Peyer's patch (tissue), 4 donors: ENCODE results near the gene TMC3. TPM values are rescaled to one million over a fixed set of nuclear protein-coding genes. Genes with fewer than 3 reads are reported as not detected.
A peak's percentile ranks its signal among the peaks of the same experiment; 100 is the strongest.

ENCODE experiments used
- DNase-seq, 3 donors: peaks; one replicate each; pipeline ENCODE4 v3.0.0-alpha.2; 2017 to 2019
- H3K27ac ChIP-seq, 4 donors: fragments of 200-600 bp; sonication (generic); one replicate each; pipeline ENCODE4 v1.5.1; 2016 to 2019
- H3K27me3 ChIP-seq, 2 donors: fragments of 200-600 bp; sonication (generic); one replicate each; pipeline ENCODE4 v1.5.1; 2019
- H3K36me3 ChIP-seq, 3 donors: fragments of 200-600 bp; sonication (generic); one replicate each; pipeline ENCODE4 v1.5.1; 2016 to 2019
- H3K4me1 ChIP-seq, 4 donors: fragments of 200-600 bp; sonication (generic); one replicate each; pipeline ENCODE4 v1.5.1; 2016 to 2019
- H3K4me3 ChIP-seq, 4 donors: fragments of 200-600 bp; sonication (generic); 1 replicate in 3 of 4; 2 replicates in 1 of 4; pipeline ENCODE4 v1.5.1; 2016 to 2019; ENCODE audit warnings: mild to moderate bottlenecking in 1 of 4
- H3K9me3 ChIP-seq, 4 donors: fragments of 200-600 bp; sonication (generic); one replicate each; pipeline ENCODE4 v1.5.1; 2016 to 2019; ENCODE audit warnings: mild to moderate bottlenecking in 1 of 4
- POLR2A ChIP-seq, 2 donors: fragments of 450-650 bp; IDR thresholded peaks; one replicate each; pipeline ENCODE4 v1.5.1; 2017; ENCODE audit warnings: antibody characterized with exemption in 2 of 2, mild to moderate bottlenecking in 2 of 2, moderate library complexity in 2 of 2
- total RNA-seq, 4 donors: library from RNA; depleted of rRNA; stranded (reverse); fragments of >200 nt; gene quantifications; one replicate each; pipeline ENCODE4 v1.1.0, GENCODE V29; 2016
- TF ChIP-seq, protein P1 (sequence below), 6 experiments: fragments of 450-650 bp in 4 of 6; fragments of 200-600 bp in 2 of 6; sonication (generic) in 1 of 6; IDR thresholded peaks; one replicate each; pipeline ENCODE4 v1.5.1; 2017 to 2019; ENCODE audit warnings: antibody characterized with exemption in 6 of 6, mild to moderate bottlenecking in 3 of 6, moderate library complexity in 1 of 6

Gene TMC3
- total RNA-seq, 4 donors from 2014 or later: not detected

DNA sequence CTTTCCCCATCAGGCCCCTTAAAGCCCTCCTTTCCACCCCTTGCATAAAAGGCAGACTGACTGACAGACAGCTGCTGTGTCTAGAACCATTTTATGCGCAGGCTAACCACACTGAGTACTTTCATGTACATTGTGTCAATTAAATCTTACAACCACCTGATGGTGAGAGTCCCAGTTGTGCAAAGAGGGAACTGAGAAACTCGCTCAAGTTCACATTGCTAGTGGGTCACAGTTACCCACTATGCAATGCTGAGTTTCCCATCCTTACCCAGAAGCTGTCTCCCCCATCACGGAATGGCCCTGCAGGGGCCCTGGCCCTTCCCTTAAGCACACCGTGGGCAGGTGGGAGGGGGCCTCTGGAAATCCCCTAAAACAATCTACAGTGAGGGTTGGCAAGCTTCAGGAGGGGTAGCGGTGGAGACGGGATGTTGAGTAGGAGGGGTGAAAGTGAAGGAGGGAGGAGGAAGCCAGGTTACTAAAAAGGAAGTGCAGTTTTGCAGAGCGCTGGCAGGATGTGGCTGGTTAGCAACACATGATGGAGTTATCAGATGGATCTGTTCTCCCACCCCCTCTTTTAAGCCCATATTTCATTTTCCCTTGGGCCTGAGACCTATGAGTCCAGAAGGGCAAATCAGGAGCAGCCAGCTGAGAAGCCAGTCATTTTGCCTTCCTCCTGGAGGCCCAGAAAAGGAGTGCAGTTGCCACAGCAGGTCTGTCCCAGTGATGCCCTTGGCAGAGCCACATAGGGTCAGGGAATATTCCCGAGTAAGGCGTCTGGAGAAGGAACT lies 80.1 kb downstream of the TMC3 start:
- Histone ChIP-seq H3K27me3 (no peaks in the 10 kb centered on the region), H3K4me1 (peaks cover 0 to 29% (median 10%) of the 10 kb centered on the region in 4 donors), H3K27ac (peak overlapping the region; percentile 62 to 93 (median 88)), H3K36me3 (no peaks in the 10 kb centered on the region), H3K4me3 (peak overlapping the region in 3 of 4 donors; percentile 4 to 45 (median 38)), H3K9me3 (no peaks in the 10 kb centered on the region)
- DNase-seq: peak in 2 of 3 donors; percentile 90 to 93
- TF ChIP-seq POLR2A (IDR thresholded peaks at IDR 0.05): no peak
- TF ChIP-seq, protein P1, sequence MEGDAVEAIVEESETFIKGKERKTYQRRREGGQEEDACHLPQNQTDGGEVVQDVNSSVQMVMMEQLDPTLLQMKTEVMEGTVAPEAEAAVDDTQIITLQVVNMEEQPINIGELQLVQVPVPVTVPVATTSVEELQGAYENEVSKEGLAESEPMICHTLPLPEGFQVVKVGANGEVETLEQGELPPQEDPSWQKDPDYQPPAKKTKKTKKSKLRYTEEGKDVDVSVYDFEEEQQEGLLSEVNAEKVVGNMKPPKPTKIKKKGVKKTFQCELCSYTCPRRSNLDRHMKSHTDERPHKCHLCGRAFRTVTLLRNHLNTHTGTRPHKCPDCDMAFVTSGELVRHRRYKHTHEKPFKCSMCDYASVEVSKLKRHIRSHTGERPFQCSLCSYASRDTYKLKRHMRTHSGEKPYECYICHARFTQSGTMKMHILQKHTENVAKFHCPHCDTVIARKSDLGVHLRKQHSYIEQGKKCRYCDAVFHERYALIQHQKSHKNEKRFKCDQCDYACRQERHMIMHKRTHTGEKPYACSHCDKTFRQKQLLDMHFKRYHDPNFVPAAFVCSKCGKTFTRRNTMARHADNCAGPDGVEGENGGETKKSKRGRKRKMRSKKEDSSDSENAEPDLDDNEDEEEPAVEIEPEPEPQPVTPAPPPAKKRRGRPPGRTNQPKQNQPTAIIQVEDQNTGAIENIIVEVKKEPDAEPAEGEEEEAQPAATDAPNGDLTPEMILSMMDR (IDR thresholded peaks at IDR 0.05): no peak

- H3K4me3 ChIP-seq: peak overlapping the region in 2 of 4 donors; percentile 38 to 45
- no peaks in the 10 kb centered on the region for H3K27me3 ChIP-seq
- peak; percentile 43 to 93 (median 92) for DNase-seq
- peaks cover 0 to 29% (median 10%) of the 10 kb centered on the region in 4 donors for H3K4me1 ChIP-seq
- H3K9me3 ChIP-seq: no peaks in the 10 kb centered on the region
- TF ChIP-seq, protein P1 (IDR thresholded peaks at IDR 0.05): no peak
- TF ChIP-seq POLR2A (IDR thresholded peaks at IDR 0.05): no peak
- H3K27ac ChIP-seq: peak overlapping the region; percentile 62 to 93 (median 88)
- no peaks in the 10 kb centered on the region for H3K36me3 ChIP-seq
Measured at GRCh38 chr15:81292523-81293001, 81.5 kb downstream of the TMC3 start.

GRCh38 chr15:81291916-81292522 lies 82.0 kb downstream of the TMC3 start:
- H3K9me3 ChIP-seq: no peaks in the 10 kb centered on the region
- H3K4me1 ChIP-seq: peaks cover 0 to 29% (median 11%) of the 10 kb centered on the region in 4 donors
- H3K27me3 ChIP-seq: no peaks in the 10 kb centered on the region
- TF ChIP-seq POLR2A (IDR thresholded peaks at IDR 0.05): no peak
- TF ChIP-seq, protein P1 (IDR thresholded peaks at IDR 0.05): no peak
- DNase-seq: peak in 1 of 3 donors; percentile 49
- peak overlapping the region in 2 of 4 donors; percentile 38 to 45 for H3K4me3 ChIP-seq
- H3K36me3 ChIP-seq: no peaks in the 10 kb centered on the region
- peak overlapping the region; percentile 62 to 93 (median 88) for H3K27ac ChIP-seq

GRCh38 chr15:81289910-81290309 lies 84.1 kb downstream of the TMC3 start:
- Histone ChIP-seq H3K27me3 (no peaks in the 10 kb centered on the region), H3K9me3 (no peaks in the 10 kb centered on the region), H3K36me3 (no peaks in the 10 kb centered on the region), H3K4me1 (peaks cover 0 to 28% (median 5%) of the 10 kb centered on the region in 4 donors), H3K4me3 (no peak overlapping the region), H3K27ac (no peak overlapping the region)
- DNase-seq: no peak
- no peak for TF ChIP-seq POLR2A (IDR thresholded peaks at IDR 0.05)
- TF ChIP-seq, protein P1 (IDR thresholded peaks at IDR 0.05): no peak

DNA sequence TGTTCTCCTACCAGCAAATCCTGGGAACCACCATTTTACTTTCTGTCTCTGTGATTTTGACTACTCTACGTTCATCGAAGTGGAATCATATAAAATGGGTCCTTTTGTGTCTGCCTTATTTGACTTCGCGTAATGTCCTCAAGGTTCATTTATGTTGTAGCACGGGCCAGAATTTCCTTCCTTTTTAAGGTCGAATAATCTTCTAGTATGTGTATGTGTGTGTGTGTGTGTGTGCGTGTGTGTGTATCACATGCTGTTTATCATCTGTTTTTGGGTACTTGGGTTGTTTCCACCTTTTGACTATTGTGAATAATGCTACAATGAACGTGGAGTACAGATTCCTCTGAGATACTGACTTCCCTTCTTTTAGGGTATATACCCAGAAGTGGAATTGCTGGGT lies 85.4 kb downstream of the TMC3 start:
- H3K4me1 ChIP-seq: peaks cover 0 to 32% (median 5%) of the 10 kb centered on the region in 4 donors
- peak overlapping the region in 1 of 4 donors; percentile 72 for H3K27ac ChIP-seq
- no peaks in the 10 kb centered on the region for H3K27me3 ChIP-seq
- DNase-seq: peak in 1 of 3 donors; percentile 49
- no peak overlapping the region for H3K4me3 ChIP-seq
- no peaks in the 10 kb centered on the region for H3K9me3 ChIP-seq
- no peak for TF ChIP-seq POLR2A (IDR thresholded peaks at IDR 0.05)
- TF ChIP-seq, protein P1 (IDR thresholded peaks at IDR 0.05): no peak
- H3K36me3 ChIP-seq: no peaks in the 10 kb centered on the region
